Upper lobe of left lung (tissue), 4 donors: ENCODE results near the gene PCBP3.

Source experiments
- EP300 ChIP-seq, 4 donors: sonication (generic); formaldehyde crosslinking; IDR thresholded peaks; one replicate each; pipeline ENCODE4 v1.5.1; 2017; ENCODE audit warnings: antibody characterized with exemption in 4 of 4, control low read depth in 2 of 4
- POLR2A ChIP-seq, 4 donors: fragments of 450-650 bp; IDR thresholded peaks; one replicate each; pipeline ENCODE4 v1.5.1; 2016 to 2017; ENCODE audit warnings: antibody characterized with exemption in 4 of 4, mild to moderate bottlenecking in 2 of 4
- TF ChIP-seq, protein P1 (sequence below), 6 experiments: fragments of 450-650 bp in 4 of 6; fragments of 200-600 bp in 2 of 6; sonication (generic) in 2 of 6; IDR thresholded peaks; one replicate each; pipeline ENCODE4 v1.5.1; 2016 to 2019; ENCODE audit warnings: antibody characterized with exemption in 6 of 6

DNA sequence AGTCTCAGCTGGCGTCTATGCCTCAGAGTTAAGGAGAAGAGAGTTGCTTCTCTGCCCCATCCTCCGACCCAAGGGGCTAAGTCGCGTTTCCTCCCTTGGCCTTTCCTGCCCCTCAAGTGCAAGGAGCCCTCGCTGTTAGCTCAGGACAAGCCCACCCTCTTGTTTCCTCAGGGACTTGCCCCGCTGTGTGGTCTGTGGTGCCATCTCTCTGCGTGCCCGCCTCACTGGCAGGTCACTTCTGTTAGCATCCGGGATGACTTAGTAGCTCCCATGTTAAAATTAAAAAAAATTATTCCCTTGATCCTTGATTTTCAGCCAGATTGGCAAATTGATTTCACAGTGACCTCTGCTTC lies 96.5 kb downstream of the PCBP3 start:
- no peak for TF ChIP-seq EP300 (IDR thresholded peaks at IDR 0.05)
- TF ChIP-seq, protein P1, sequence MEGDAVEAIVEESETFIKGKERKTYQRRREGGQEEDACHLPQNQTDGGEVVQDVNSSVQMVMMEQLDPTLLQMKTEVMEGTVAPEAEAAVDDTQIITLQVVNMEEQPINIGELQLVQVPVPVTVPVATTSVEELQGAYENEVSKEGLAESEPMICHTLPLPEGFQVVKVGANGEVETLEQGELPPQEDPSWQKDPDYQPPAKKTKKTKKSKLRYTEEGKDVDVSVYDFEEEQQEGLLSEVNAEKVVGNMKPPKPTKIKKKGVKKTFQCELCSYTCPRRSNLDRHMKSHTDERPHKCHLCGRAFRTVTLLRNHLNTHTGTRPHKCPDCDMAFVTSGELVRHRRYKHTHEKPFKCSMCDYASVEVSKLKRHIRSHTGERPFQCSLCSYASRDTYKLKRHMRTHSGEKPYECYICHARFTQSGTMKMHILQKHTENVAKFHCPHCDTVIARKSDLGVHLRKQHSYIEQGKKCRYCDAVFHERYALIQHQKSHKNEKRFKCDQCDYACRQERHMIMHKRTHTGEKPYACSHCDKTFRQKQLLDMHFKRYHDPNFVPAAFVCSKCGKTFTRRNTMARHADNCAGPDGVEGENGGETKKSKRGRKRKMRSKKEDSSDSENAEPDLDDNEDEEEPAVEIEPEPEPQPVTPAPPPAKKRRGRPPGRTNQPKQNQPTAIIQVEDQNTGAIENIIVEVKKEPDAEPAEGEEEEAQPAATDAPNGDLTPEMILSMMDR (IDR thresholded peaks at IDR 0.05), result no peak
- no peak for TF ChIP-seq POLR2A (IDR thresholded peaks at IDR 0.05)
